NOMO-1 treated with DMSO at 0.1 percent for 48 hours (cell line): Measurements from ENCODE around the gene ZFP42.
"Not testable (repeated sequence)": the region's sequence is repeated elsewhere in the genome, so short reads cannot be mapped to it uniquely, and the experiment has no call there.

Experiments
- DNase-seq: peaks from one replicate; lab custom pipeline; 2025; ENCODE audit not compliant: unreplicated experiment; lab: John Stamatoyannopoulos, UW

ZFP42 gene

DNA sequence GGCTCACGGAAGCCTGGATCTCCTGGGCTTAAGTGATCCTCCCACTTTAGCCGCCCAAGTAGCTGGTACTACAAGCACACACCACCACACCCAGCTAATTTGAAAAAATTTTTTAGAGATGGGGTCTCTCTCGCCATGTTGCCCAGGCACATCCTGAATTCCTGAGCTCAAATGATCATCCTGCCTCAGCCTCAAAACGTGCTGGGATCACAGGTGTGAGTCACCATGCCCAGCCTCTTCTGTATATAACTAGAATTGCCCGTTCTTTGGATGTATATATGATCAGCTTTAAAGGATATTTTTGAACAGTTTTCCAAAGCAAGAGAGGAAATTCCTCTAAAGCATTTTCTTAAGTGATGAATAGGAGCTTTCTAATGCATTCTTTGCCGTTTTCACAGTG is 22.7 kb downstream of the ZFP42 start:
- no peak for DNase-seq

GRCh38 chr4:188021548-188022249 is 26.1 kb downstream of the ZFP42 start:
- DNase-seq = no peak

DNA sequence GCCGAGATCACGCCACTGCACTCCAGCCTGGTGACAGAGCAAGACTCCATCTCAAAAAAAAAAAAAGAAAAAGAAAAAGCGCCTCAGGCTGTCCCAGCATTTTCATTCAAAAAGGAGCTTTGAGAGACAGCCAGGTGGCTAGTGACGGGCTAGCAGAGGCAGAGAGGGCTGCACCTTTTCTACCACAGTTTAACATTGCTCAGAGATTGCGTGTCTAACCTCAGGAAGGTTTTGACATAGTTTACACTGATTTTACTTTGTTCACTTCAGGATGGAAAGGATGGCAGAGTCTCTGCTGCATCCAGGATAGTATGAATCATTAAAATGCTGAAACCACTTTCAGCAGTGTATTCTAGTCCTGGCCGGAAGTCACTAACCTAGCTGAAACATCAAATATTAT is 28.1 kb downstream of the ZFP42 start:
- no peak for DNase-seq

DNA sequence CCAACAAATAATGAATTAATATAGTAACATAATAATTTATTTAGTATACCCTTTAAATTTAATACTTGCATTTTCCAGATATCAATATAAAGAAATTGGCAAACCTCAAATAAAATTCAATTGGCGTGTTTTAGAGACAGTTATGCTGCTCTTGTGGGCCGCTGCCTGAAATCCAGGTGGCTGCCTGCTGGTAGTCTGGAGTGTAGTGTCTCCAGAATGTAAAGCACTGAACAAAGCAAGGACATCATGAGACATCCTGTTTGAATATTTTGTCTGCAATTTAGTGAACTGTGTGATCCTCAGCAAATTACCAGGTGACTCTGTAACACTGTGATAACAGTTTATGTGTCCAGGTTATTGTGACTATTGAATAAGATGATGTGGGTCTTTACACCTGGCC is 29.9 kb downstream of the ZFP42 start:
- DNase-seq = no peak

DNA sequence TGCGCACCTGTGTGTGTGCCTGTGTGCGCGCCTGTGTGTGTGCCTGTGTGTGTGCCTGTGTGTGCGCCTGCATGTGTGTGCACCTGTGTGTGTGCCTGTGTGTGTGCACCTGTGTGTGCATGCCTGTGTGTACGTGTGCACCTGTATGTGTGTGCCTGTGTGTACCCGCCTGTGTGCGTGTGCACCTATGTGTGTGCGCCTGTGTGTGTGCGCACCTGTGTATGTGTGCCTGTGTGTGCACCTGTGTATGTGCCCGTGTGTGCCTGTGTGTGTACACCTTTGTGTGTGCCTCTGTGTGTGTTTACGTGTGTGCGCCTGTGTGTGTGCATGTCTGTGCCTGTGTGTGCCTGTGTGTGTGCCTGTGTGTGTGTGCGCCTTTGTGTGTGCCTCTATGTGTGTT is 33.5 kb downstream of the ZFP42 start:
- DNase-seq = no peak

GRCh38 chr4:188030401-188030800 is 34.8 kb downstream of the ZFP42 start:
- DNase-seq = no peak

- no peak for DNase-seq
Measured at GRCh38 chr4:188031751-188032150, 36.2 kb downstream of the ZFP42 start.

DNA sequence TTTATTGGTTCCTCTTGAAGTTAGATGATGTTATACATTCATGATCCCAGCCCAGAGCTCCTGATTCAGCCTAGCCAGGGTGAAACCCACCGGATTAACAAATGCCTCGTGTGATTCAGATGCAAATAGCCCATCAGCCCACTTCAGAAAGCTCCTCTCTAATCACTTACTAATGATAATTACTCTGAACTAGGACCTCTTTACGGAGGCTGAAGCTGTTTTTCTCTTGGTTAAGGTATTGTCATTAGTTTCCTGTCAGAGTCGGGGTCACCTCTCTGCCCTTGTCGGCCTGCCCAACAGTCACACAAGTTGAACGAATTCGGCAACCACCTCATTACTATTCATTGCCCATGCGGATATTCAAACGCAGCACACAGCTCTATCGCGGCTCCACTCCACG is 36.6 kb downstream of the ZFP42 start:
- DNase-seq = no peak

DNA sequence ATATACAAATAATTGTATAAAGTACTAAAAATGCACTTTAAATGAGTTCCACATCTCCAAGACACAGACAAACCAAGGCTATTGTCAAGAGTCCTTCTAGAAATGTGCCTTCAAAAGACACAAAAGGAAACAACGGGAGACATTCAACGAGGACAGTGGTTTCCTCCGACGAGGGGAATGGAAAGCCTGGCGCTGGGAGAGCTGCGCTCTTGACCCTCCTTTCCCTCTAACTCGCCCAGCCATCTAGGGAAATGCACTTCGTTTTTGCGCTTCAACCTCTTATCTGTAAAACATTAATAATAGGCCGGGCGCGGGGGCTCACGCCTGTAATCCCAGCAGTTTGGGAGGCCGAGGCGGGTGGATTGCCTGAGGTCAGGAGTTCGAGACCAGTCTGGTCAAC is 37.0 kb downstream of the ZFP42 start:
- no peak for DNase-seq

GRCh38 chr4:188037003-188037713 is 41.6 kb downstream of the ZFP42 start:
- no peak for DNase-seq

GRCh38 chr4:188041721-188042120 is 46.1 kb downstream of the ZFP42 start:
- DNase-seq = no peak

DNA sequence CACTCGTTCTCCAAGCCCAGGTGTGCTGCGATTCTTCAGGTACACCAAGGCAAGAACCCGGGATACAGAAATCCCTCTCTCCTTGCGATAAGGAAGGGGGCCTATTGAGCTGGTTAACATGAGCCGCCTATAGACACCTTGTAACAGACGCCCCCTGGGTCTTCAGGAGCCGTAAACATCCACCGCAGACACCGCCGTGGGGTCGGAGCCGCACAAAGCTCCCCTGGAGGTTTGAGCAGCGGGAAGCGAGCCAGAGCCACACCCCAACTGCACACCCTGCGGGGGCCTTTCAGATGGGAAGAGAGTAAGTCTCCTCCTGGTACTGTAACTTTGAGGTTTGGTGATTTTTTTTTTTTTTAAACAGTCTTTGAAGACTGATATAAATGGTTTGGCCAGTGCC is 46.6 kb downstream of the ZFP42 start:
- no peak for DNase-seq

DNA sequence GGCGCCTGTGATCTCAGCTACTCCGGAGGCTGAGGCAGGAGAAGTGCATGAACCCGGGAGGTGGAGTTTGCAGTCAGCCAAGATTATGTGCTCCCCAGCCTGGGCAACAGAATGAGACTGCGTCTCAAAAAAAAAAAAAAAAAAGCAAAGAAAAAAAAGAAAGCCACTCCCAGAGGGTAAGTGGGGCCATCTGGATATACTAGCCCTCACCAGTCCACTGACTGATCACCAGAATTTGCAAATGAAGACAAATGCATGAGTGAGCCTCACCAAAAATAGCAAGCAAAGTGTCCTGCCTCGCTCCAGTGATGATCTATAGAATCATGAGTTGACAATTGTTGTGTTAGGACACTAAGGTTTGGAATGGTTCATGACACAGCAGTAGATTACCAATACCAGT is 47.6 kb downstream of the ZFP42 start:
- no peak for DNase-seq

DNA sequence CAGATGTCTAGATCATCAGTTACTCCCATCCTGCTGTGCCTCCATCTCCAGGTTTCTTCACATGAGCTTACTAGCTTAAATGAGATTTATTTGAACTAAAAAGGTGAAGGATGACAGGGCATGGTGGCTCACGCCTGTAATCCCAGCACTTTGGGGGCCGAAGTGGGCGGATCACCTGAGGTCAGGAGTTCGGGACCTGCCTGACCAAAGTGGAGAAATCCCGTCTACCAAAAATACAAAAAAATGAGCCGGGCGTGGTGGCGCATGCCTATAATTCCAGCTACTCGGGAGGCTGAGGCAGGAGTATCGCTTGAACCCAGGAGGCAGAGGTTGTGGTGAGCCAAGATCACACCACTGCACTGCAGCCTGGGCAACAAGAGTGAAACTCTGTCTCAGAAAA is 49.9 kb downstream of the ZFP42 start:
- not testable (repeated sequence) for DNase-seq

DNA sequence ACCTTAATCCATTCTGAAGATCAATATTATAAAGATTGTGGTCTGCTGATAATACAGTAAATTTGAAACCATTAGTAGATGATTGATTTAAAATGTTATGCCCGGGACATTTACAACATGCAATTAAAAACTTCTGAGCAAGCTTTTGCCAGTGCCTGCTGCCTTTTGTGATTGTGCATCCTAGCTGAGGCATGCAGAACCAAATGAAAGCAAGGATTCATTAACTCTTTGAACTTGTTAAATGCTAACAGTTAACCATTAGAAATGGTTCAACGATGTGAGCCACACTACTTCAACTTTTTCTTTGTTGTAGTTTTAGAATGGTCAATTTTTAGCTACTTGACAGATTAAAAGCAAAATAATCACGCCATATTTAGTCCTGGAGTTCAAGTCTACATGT is 51.1 kb downstream of the ZFP42 start:
- DNase-seq = no peak

GRCh38 chr4:188053302-188053701 is 57.7 kb downstream of the ZFP42 start:
- no peak for DNase-seq
